ENCODE measurements around the gene ZNF536. TPM values are rescaled to one million over a fixed set of nuclear protein-coding genes. Genes with fewer than 3 reads are reported as not detected.

ZNF536 gene
- total RNA-seq, 1 experiment from 2014 or later: not detected

GRCh38 chr19:30401956-30402355 lies 29.8 kb downstream of the ZNF536 start:
- ChIA-PET POLR2A (no interaction called here), CTCF (no interaction called here)
- Histone ChIP-seq H3K4me1 (no peaks in the 10 kb centered on the region), H3K9me3 (no peaks in the 10 kb centered on the region), H3K4me3 (ENCODE audit: low read depth, low read length) (no peak overlapping the region), H3K36me3 (ENCODE audit: control insufficient read depth, insufficient read depth, low read length) (no peaks in the 10 kb centered on the region), H3K27me3 (replicated peaks; ENCODE audit: control insufficient read depth, insufficient read depth, low read length) (no peaks in the 10 kb centered on the region)
- intact Hi-C loops (cut with micrococcal nuclease; ENCODE audit: unreplicated experiment): no loop called here
- Mint-ChIP-seq H3K27me3 (ENCODE audit: insufficient read depth, unreplicated experiment) (peaks cover 6% of the 10 kb centered on the region), H3K4me3 (ENCODE audit: unreplicated experiment) (no peak overlapping the region), H3K27ac (ENCODE audit: unreplicated experiment) (no peak overlapping the region), H3K9me3 (ENCODE audit: unreplicated experiment) (no peaks in the 10 kb centered on the region), H3K4me1 (ENCODE audit: low read depth, unreplicated experiment) (no peaks in the 10 kb centered on the region), H3K36me3 (ENCODE audit: insufficient read depth, unreplicated experiment) (no peaks in the 10 kb centered on the region)
- no peak for TF ChIP-seq CTCF (IDR thresholded peaks at IDR 0.05; ENCODE audit: insufficient read depth in 1 of 2, low read depth in 1 of 2, low read length in 1 of 2, severe bottlenecking in 1 of 2, unreplicated experiment in 1 of 2)
- no TSS peak for BruUV-seq (replicated peaks)
- DNase-seq: no peak

- no peak for TF ChIP-seq CTCF (IDR thresholded peaks at IDR 0.05; ENCODE audit: insufficient read depth in 1 of 2, low read depth in 1 of 2, low read length in 1 of 2, severe bottlenecking in 1 of 2, unreplicated experiment in 1 of 2)
- CTCF ChIA-PET: no interaction called here
- DNase-seq: no peak
- Histone ChIP-seq H3K4me1 (no peaks in the 10 kb centered on the region), H3K27me3 (replicated peaks; ENCODE audit: control insufficient read depth, insufficient read depth, low read length) (no peaks in the 10 kb centered on the region), H3K9me3 (no peaks in the 10 kb centered on the region), H3K36me3 (ENCODE audit: control insufficient read depth, insufficient read depth, low read length) (no peaks in the 10 kb centered on the region), H3K4me3 (ENCODE audit: low read depth, low read length) (no peak overlapping the region)
- Mint-ChIP-seq H3K36me3 (ENCODE audit: insufficient read depth, unreplicated experiment) (no peaks in the 10 kb centered on the region), H3K9me3 (ENCODE audit: unreplicated experiment) (no peaks in the 10 kb centered on the region), H3K4me3 (ENCODE audit: unreplicated experiment) (no peak overlapping the region), H3K27me3 (ENCODE audit: insufficient read depth, unreplicated experiment) (peaks cover 6% of the 10 kb centered on the region), H3K27ac (ENCODE audit: unreplicated experiment) (no peak overlapping the region), H3K4me1 (ENCODE audit: low read depth, unreplicated experiment) (no peaks in the 10 kb centered on the region)
- POLR2A ChIA-PET: no interaction called here
- BruUV-seq (replicated peaks): no TSS peak
- intact Hi-C loops (cut with micrococcal nuclease; ENCODE audit: unreplicated experiment): no loop called here
These were observed 30.4 kb downstream of the ZNF536 start for GRCh38 chr19:30402436-30403202.

GRCh38 chr19:30403203-30403985 lies 31.2 kb downstream of the ZNF536 start:
- Mint-ChIP-seq H3K27me3 (ENCODE audit: insufficient read depth, unreplicated experiment) (peaks cover 6% of the 10 kb centered on the region), H3K9me3 (ENCODE audit: unreplicated experiment) (no peaks in the 10 kb centered on the region), H3K4me3 (ENCODE audit: unreplicated experiment) (no peak overlapping the region), H3K4me1 (ENCODE audit: low read depth, unreplicated experiment) (no peaks in the 10 kb centered on the region), H3K36me3 (ENCODE audit: insufficient read depth, unreplicated experiment) (no peaks in the 10 kb centered on the region), H3K27ac (ENCODE audit: unreplicated experiment) (no peak overlapping the region)
- intact Hi-C loops (cut with micrococcal nuclease; ENCODE audit: unreplicated experiment): no loop called here
- ChIA-PET CTCF (no interaction called here), POLR2A (interaction anchor here (0.6 kb wide), 1 partner anchor 462 kb away, joined by 3 read pairs; no protein-coding TSS in a partner anchor)
- no TSS peak for BruUV-seq (replicated peaks)
- H3K4me1 ChIP-seq: no peaks in the 10 kb centered on the region
- H3K36me3 ChIP-seq (ENCODE audit: control insufficient read depth, insufficient read depth, low read length): no peaks in the 10 kb centered on the region
- DNase-seq: no peak
- H3K9me3 ChIP-seq: no peaks in the 10 kb centered on the region
- no peak overlapping the region for H3K4me3 ChIP-seq (ENCODE audit: low read depth, low read length)
- no peak for TF ChIP-seq CTCF (IDR thresholded peaks at IDR 0.05; ENCODE audit: insufficient read depth in 1 of 2, low read depth in 1 of 2, low read length in 1 of 2, severe bottlenecking in 1 of 2, unreplicated experiment in 1 of 2)
- H3K27me3 ChIP-seq (replicated peaks; ENCODE audit: control insufficient read depth, insufficient read depth, low read length): no peaks in the 10 kb centered on the region
